Transverse colon (tissue), 3 donors: ENCODE measurements around the gene UNCX.

Experiments used
- CTCF ChIP-seq, 5 experiments: fragments of 200-600 bp in 3 of 5; fragments of 450-650 bp in 2 of 5; sonication (generic) in 3 of 5; IDR thresholded peaks; 1 replicate in 2 of 5; 2 replicates in 3 of 5; pipeline ENCODE4 v1.5.1; 2016 to 2017; ENCODE audit warnings: antibody characterized with exemption in 5 of 5, inconsistent platforms in 3 of 5, mild to moderate bottlenecking in 2 of 5, moderate library complexity in 1 of 5
- EP300 ChIP-seq: sonication (generic); formaldehyde crosslinking; IDR thresholded peaks from one replicate; pipeline ENCODE4 v1.6.1; 2017; ENCODE audit warnings: antibody characterized with exemption, low read depth
- POLR2A ChIP-seq: fragments of 450-650 bp; IDR thresholded peaks from one replicate; pipeline ENCODE4 v1.6.1; 2016; ENCODE audit warnings: antibody characterized with exemption, mild to moderate bottlenecking, moderate library complexity

DNA sequence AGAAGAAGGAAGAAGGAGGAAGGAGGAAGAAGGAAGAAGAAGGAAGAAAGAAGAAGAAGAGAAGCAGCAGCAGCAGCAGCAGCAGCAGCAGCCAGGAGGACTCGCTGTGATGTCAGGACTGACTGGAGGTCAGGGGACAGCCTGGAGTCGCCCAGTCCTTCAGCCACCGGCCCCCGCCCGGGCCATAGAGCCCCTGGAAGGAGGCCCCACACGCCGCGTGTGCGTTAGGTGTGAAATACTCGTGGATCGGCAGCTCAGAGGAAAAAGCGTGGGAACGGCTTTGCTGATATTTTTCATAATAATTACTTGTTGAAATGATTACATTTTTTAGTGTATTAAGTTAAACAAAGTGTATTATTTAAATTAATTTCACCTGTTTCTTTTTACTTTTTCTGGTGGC lies 48.4 kb downstream of the UNCX start:
- no peak for TF ChIP-seq POLR2A
- TF ChIP-seq CTCF (IDR thresholded peaks at IDR 0.05), result no peak
- no peak for TF ChIP-seq EP300
